GM19351 (cell line): ENCODE results near the gene NHP2.
"Not testable (repeated sequence)": the region's sequence is repeated elsewhere in the genome, so short reads cannot be mapped to it uniquely, and the experiment has no call there.

ENCODE experiments used
- ATAC-seq: cut with Tn5 transposase; IDR thresholded peaks from one replicate; pipeline ENCODE4 v1.9.1; 2021; ENCODE audit warnings: mild to moderate bottlenecking, moderate library complexity; ENCODE audit not compliant: unreplicated experiment

Gene NHP2

DNA sequence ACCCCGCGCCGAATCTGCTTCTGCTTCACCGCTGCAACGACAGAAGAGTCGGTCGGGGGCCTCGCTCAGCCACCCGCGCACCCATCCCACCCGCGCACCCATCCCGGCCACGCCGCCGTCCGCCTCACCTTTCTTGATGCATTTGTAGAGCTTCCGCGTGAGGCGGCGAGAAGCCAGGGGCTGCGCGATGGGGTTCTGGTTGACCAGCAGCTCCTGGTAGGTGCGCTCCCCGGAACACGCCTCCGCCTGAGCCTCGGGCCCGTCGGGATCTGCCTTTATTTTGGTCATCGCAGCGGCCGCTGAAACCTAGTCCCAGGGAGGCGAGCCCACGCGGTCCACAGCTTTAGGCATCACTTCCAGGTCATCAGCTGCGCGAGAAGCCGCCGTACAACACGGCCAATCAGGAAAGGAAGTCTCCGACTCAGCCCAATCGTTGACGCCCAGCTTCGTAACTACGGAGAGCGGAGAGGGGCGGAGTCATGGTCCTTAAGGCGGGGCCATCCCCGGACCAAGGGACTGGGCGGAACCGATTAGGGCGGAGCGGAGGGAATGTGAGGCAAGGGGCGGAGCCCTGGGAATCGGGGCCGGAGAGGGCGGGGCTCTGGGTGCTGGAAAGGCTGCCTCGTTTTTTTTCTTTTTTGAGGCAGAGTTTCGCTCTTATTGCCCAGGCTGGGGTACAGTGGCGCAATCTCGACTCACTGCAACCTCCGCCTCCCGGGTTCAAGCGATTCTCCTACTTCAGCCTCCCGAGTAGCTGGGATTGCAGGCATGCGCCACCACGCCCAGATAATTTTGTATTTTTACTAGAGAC is at the start of gene NHP2:
Gene NHP2 (minus strand): TSS at position 356 of the 811 bp plus-strand sequence. CDS start 68 bp downstream, at position 288.
- peak; percentile 99 for ATAC-seq

DNA sequence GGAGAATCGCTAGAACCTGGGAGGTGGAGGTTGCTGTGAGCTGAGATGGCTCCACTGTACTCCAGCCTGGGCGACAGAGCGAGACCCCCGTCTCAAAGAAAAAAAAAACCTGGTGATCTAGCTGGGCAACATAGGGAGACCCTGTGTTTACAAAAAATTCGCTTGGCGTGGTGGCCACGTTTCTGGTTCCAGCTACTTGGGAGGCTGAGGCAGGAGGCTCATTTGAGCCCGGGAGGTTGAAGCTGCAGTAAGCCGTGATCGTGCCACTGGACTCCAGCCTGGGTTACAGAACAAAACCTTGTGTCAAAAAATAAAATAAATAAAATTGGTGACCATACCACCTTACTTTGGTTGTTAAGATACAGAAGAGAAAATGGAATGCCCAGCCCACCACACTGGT is 48.9 kb upstream of the NHP2 start:
- no peak for ATAC-seq

DNA sequence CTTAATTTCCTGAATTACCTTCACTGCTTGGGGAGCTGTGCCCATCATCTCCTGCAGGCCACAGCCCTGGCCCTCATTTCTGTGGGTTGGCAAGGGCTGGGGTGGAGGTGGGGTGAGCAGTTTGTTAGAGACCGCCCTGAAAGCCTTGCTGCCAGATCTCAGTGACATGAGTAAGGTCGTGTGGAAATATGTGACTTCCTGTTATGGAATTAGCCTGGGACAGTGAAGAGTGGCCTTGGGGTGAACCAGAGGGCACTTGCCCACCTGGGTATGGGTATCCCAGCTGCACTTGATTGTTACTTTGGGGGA is 48.2 kb upstream of the NHP2 start:
- no peak for ATAC-seq

DNA sequence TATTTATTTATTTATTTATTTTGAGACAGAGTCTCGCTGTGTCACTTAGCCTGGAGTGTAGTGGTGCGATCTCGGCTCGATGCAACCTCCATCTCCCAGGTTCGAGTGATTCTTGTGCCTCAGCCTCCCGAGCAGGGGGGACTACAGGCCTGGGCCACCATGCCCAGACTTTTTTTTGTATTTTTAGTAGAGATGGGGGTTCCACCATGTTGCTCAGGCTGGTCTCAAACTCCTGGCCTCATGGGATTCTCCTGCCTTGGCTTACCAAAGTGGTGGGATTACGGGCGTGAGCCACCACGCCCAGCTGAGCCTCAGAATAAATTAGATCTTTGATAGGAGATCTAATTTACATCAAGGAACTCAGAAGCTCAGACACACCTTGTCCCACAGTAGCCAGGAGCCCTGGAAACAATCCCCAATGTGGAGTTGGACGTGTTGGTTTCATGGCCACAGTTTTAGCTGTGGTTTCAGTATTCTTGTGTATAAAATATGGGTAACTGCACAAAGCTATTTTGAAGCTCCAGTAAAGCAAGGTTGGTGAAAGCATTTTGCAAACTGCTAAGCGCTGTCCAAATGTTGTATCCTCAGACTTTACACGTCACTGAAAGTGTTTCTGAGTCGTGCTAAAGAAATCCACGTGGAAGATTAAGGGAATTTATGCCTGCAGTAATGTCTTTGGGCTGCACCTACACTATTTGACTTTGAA is 47.7 kb upstream of the NHP2 start:
- ATAC-seq, result no peak

DNA sequence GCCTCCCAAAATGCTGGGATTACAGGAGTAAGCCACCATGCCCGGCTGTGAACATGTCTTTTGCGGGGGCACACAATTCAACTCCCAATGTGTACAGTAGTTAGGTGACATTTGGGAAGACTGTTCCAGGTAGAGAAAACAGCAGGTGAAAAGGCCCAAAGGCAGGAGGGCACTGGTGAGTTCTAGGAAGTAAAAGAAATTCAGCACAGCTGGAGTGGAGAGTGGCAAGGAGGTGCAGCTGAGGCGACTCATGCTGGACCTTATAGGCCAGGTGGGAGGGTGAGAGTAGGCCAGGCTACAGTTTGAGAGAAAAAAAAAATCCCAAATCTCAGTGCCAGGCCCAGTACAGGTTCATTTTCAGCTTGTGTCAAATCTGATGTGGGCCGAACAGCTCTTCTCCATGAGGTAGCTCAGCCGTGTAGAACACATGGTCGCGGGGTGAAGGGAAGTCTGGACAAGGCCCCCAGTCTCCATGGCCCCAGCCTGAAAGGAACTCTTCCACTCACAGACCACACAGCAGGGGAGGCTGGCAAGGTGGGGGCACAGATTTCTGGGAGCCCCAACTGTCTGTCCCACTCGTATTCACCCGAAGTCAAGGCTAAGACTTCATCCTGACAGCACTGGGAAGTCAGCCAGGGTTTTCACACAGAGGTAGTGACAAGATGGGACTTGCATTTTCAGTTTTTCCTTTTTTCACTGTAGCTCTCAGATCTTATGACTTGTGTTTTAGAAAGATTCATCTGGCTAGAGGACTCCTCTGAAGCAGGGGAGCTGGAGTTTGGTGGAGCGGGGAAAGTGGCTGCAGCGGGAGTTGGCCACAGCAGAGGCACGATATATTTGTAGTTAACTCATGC is 46.1 kb upstream of the NHP2 start:
- no peak for ATAC-seq

DNA sequence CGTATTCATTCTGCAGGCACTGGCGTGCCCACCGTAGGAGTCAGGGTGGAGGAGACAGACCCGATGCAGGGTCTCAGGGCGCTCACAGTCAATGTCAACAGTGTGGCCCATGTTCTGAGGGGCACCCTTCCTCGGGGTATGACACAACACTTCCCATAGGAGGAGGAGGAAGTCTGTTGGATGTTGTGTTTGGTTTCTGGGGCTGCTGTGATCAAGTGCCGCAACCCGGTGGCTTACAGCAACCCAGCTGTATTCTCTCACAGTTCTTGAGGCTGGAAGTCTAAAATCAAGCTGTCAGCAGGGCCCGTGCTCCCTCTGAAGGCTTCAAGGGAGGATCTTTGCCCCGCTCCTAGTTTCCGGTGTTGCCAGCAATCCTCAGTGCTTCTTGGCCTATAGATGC is 45.0 kb upstream of the NHP2 start:
- ATAC-seq, result no peak

DNA sequence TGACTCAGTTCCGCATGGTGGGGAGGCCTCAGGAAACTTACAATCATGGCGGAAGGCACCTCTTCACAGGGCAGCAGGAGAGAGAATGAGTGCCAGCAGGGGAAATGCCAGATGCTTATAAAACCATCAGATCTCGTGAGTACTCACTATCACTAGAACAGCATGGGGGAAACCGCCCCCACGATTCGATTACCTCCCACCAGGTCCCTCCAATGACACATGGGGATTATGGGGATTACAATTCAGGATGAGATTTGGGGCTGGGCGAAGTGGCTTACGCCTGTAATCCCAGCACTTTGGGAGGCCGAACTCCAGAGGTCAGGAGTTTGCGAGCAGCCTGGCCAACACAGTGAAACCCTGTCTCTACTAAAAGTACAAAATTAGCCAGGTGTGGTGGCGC is 44.5 kb upstream of the NHP2 start:
- ATAC-seq, result not testable (repeated sequence)

DNA sequence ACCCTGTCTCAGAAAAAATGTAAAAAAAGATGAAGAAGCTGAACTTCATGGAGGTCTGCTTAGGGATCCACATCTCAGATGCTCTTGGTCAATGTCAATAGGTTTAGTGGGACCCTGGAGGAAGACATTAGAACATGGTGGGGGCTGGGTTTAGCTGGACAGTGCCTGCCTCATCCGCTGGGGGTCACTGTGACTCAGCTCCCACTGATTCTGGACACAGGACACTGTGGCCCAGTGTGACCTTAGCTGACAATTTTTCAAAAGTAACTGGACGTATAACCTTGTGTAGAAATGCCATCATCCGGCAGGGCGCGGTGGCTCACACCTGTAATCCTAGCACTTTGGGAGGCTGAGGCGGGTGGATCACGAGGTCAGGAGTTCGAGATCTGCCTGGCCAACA is 43.3 kb upstream of the NHP2 start:
- ATAC-seq, result no peak

DNA sequence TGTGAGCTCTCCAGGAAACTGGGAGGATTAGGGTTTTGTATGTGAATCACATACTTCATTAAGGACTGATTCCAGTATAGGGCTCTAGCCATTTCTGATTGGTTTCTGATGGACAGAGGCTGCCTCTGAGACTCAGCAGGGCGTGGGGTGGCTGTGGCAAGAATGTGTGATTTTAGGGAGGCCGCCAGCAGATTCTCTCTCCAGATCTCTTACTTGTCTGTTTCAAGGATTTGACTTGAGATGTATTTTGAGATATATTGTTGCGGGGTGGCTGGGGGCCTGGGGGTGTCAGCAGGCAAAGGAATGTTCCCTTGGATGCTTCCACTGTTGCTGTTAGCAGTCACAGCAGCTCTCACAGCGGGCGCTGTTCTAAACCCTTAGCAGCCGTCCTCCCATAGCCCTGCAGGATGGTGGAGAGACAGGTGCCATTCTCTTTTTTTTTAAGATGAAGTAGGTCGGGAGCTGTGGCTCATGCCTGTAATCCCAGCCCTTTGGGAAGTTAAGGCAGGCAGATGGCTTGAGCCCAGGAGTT is 42.7 kb upstream of the NHP2 start:
- ATAC-seq, result no peak

DNA sequence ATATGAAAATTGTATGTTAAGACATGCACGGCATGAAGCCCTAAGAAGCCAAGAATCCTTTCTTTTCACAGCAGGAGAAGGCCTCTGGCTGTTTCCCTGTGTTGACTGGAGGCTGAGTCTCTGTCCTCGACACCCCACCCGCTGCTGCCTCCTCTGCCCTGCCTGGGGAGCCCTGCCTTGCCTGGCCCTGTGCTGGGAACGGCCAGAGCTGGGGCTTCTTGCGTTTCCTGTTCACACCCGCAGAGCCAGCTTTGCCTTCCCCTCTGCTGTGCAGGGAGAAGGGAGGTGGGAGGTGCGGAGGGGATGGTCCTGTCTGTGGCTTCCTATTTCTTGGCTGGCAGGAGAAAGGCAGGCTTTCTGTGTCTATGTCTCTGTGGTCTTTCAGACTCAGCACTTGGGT is 40.3 kb upstream of the NHP2 start:
- ATAC-seq, result no peak

DNA sequence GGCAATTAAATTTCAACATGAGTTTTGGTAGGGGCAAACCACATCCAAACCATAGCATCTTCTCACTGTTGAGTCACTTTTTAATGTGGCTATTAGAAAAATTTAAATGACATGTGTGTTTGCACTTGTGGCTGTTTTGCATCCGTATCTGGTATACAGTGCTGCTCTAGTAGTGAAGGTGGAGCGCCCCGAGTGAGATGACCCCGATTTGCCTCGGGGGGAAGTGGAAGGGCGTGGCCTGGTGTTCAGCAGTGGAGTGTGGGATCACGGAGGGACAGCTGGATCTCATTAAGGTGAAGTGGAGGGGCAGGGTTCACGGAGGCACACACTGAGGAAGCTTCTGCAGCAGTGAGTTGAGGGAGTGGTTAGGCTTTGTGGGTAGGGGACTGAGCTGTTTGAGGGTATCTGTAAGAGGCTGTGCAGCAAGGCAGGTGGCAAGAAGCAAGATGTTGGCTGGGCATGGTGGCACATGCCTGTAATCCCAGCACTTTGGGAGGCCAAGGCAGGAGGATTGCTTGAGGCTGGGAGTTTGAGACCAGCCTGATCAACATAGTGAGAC is 39.6 kb upstream of the NHP2 start:
- ATAC-seq, result no peak

DNA sequence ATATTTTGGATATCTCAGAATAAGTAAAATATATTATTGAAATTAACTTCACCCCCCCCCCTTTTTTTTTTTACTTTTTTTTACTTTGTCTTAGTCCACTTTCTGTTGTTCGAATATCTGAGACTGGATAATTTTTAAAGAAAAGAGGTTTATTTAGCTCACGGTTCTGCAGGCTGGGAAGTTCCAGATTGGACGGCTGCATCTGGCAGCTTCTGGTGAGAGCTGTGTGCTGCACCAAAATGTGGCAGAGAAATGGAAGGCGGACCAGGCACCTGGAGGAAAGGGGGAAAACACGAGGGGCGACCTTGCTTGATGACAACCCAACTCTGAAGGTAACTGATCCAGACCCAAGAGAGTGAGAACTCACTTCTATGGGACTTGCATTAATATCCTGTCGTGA is 39.1 kb upstream of the NHP2 start:
- no peak for ATAC-seq

DNA sequence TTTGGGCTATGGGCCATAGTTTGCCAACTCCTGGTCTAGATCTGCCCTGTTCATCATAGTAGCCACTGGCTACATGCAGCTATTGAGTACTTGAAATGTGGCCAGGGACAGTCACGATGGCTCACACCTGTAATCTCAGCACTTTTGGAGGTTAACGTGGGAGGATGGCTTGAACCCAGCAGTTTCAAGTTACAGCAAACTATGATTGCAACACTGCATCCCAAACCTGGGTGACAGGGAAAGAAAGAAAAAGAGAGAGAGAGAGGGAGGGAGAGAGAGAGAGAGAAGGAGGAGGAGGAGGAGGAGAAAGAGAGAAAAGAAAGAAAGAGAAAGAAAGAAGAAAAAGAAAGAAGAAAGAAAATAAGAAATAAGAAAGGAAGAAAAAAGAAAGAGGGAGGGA is 38.6 kb upstream of the NHP2 start:
- ATAC-seq, result no peak

DNA sequence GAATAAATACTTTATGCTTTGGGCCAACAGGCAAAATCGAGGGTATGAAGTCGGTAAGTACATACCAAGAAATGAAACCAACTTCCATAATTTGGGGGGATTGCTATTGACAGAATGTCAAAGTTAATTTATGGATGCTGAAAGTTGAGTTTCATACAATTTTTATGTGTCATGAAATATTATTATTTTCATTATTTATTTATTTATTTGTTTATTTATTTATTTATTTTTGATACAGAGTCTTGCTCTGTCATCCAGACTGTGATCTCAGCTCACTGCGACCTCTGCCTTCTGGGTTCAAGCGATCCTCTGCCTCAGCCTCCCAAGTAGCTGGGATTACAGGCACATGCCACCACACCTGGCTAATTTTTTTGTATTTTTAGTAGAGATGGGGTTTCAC is 38.0 kb upstream of the NHP2 start:
- no peak for ATAC-seq

DNA sequence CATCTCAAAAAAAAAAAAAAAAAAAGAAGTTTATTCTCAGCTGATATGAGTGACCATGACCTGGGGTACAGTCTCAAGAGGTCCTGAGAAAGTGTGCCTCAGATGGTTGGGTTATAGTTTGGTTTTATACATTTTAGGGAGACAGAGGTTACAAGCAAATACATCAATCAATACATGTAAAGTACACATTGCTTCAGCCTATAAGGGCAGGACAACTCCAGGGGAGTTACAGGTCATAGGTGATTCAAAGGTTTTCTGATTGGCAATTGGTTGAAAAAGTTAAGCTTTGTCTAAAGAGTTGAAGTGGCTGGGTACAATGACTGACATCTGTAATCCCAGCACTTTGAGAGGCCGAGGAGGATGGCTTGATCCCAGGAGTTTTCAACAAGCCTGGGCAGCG is 35.7 kb upstream of the NHP2 start:
- ATAC-seq, result no peak

DNA sequence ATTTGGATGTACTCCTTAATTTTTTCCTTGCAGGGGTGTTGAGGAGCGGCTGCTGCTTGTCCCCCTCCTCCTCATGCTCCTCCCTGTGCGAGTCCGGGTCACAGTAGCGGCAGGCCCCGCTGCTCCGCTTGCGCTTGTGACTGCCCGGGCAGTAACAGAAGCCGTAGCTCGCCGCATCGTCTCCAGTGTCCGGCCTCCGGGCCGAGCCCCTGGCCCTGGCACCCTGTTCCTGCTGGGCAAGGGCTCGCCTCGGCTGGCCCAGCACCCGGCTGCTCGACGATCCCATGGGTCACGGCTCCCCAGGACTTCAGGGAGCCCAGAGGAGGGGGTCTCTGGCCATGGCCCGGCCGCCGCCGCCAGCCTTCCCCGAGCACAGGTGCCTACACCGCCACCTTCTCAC is 33.3 kb upstream of the NHP2 start, which contains the start of gene GMCL2:
Gene GMCL2 (minus strand): TSS at position 358 of the 400 bp plus-strand sequence. CDS start 72 bp downstream, at position 286.
- no peak for ATAC-seq

DNA sequence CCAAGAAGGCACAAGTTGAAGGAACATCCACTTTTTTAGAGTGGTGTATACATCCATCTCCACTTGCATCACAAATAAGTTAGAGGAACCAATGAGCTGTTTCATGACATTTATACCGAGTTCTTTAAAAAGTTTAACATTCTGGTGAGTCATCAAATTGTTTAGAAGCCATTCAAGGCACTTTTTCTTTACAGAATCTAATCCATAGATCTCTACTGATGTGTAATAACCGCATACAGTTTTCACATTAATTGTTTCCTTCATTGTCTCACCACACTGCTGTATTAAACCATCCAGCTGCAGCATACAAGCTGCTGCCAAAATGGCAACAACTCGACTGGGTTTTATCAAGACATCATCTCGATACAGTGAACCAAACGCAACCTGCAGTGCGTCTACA is 32.7 kb upstream of the NHP2 start:
- ATAC-seq, result no peak

DNA sequence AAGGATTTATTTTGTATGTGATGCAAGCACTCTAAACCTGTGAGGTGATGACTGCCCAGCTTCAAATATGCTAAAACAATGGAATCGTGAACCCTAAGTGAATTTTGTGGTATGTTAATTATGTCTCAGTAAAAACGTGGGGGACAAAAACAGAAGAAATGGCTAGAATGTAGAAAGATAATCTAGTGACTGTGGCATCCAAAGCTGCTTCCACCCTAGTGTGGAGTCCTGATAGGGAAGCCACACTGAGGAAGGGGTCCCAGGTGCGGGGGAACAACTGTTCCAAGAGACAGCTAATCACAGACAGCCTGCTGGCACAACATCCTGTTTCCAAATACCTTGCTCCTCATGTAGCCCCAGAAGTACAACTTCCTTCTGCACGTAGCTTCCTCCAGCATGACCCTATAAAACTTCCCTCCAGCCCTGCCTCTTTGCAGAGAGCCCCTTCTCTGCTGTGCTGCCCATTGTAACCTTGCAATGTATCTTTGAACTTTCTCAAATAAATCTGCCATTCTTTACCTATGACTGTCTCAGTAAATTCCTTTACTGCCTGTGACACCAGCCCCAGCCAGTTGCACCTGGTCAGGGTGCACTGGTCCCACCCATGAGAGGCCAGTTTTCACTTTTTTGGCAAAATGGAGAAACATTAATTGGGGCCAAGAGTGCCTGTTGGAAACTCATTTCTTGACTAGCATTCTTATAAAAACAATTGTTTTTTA is 28.6 kb upstream of the NHP2 start:
- no peak for ATAC-seq

DNA sequence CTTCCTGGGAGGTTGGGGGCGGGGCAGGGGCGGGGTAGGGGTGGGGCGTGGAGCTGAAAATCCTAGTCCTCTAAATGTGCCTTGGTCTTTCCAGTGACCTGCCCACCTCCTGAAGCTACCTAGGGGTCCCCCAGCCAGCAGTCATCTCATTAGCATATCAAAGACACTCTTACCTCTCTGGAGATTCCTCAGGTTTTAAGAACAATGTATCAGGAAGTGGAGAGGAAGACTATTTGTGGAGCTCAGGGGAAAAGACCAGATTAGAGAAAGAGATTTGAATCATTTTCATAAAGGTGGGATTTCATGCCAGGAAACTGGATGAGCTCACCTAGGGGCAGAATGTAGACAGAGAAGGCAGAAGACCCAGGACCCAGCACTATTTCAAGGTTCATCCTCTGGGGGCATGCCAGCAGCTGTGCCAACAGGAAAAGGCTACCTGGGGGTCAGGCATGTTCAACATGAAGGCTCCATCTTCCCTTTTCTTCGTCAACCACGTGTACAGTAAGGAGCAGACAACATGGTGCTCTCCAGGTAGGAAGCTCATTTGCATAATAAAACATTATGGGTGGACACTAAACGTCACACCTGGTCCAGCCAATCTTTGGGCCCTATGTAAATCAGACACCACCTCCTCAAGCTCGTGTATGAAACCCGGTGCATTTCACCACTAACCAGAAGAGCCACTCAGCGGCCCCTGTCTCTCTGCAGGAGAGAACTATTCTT is 26.6 kb upstream of the NHP2 start:
- ATAC-seq, result no peak

DNA sequence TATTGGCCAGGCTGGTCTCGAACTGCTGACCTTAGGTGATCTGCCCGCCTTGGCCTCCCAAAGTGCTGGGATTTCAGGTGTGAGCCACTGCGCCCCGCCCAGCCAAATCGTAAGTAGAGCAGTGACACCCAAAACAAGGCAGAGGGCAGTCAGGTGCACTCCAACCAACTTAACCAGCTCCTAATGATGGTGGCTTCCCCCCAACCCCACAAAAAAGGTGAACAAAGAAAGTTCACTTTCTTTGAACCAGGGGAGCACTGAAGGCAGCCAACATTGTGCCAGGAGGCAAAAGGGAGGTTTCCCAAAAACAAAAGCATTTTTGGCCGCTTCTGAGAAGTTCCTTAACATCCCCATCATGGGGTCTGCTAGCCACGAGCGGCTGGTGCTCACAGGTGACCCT is 23.9 kb upstream of the NHP2 start:
- ATAC-seq, result no peak
